Measurements from ENCODE around the gene ANKRD10.
"Not testable (repeated sequence)": the region's sequence is repeated elsewhere in the genome, so short reads cannot be mapped to it uniquely, and the experiment has no call there.

ANKRD10 gene

DNA sequence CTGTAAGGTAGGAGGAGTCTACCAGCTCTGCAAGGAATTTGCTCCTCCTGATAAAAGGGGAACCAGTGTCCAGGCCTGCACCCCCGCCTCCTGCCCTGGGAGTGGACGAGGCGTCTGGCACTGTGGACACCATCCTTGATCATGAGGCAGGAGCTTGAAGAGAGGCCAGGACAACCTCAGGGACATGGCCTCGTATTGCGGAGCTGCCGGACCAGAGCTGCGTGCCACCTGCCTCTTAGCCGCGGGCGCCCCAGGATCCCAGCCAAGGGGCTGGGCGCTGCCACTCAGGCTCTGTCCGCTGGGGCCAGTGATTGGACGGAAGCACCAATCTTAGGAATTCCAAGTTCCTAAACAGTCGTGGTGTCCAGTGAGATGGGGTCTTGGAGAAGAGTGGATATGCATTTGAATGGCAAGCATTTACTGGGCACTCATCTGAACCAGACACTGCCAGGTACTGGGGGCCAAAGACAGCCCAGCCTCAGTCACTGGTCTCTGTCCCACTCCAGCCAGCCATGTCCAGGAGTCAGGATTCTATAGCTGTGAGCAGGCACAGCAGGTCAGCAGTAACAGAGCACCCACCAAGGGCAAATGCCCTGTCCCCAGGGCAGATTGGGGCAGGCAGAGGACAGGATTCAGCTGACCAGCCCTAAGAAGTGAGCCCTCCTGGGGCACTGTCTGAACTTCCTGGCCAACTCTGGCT, 39.1 kb upstream of the ANKRD10 start:
- Histone ChIP-seq H3K27me3 (ENCODE audit: low read length) (no peaks in the 10 kb centered on the region), H3K4me3 (ENCODE audit: insufficient read depth, low read length, poor library complexity, severe bottlenecking) (no peak overlapping the region), H3K79me2 (ENCODE audit: insufficient read depth, low read length) (no peaks in the 10 kb centered on the region), H3K9ac (ENCODE audit: low read length) (no peak overlapping the region), H3F3A (ENCODE audit: insufficient read depth) (no peaks in the 10 kb centered on the region), H4K20me1 (ENCODE audit: low read depth, low read length) (no peaks in the 10 kb centered on the region), H3K9me3 (ENCODE audit: insufficient read depth, low read length) (no peaks in the 10 kb centered on the region), H3K9me2 (replicated peaks; ENCODE audit: insufficient read depth, low read length) (no peaks in the 10 kb centered on the region), H2AFZ (ENCODE audit: low read depth, low read length, severe bottlenecking) (no peak overlapping the region), H3K4me2 (ENCODE audit: low read depth, low read length, poor library complexity, severe bottlenecking) (no peak overlapping the region), H3K27ac (ENCODE audit: low read depth, low read length) (no peak overlapping the region), H3K36me3 (ENCODE audit: low read length) (no peaks in the 10 kb centered on the region)
- TF ChIP-seq CTCF (IDR thresholded peaks at IDR 0.05; ENCODE audit: insufficient read depth, low read length, poor library complexity, severe bottlenecking) (no peak), EZH2phosphoT487 (conservative IDR thresholded peaks at IDR 0.05; ENCODE audit: low read length) (no peak)

GRCh38 chr13:110953416-110953815, 38.5 kb upstream of the ANKRD10 start:
- no peaks in the 10 kb centered on the region for H3K27me3 ChIP-seq (ENCODE audit: low read length)
- no peaks in the 10 kb centered on the region for H4K20me1 ChIP-seq (ENCODE audit: low read depth, low read length)
- H3K27ac ChIP-seq (ENCODE audit: low read depth, low read length): no peak overlapping the region
- no peaks in the 10 kb centered on the region for H3K9me3 ChIP-seq (ENCODE audit: insufficient read depth, low read length)
- H2AFZ ChIP-seq (ENCODE audit: low read depth, low read length, severe bottlenecking): no peak overlapping the region
- H3K4me2 ChIP-seq (ENCODE audit: low read depth, low read length, poor library complexity, severe bottlenecking): no peak overlapping the region
- no peaks in the 10 kb centered on the region for H3F3A ChIP-seq (ENCODE audit: insufficient read depth)
- no peaks in the 10 kb centered on the region for H3K36me3 ChIP-seq (ENCODE audit: low read length)
- H3K4me3 ChIP-seq (ENCODE audit: insufficient read depth, low read length, poor library complexity, severe bottlenecking): no peak overlapping the region
- no peak overlapping the region for H3K9ac ChIP-seq (ENCODE audit: low read length)
- TF ChIP-seq CTCF (IDR thresholded peaks at IDR 0.05; ENCODE audit: insufficient read depth, low read length, poor library complexity, severe bottlenecking) (no peak), EZH2phosphoT487 (conservative IDR thresholded peaks at IDR 0.05; ENCODE audit: low read length) (no peak)
- no peaks in the 10 kb centered on the region for H3K9me2 ChIP-seq (replicated peaks; ENCODE audit: insufficient read depth, low read length)
- H3K79me2 ChIP-seq (ENCODE audit: insufficient read depth, low read length): no peaks in the 10 kb centered on the region

- H3K9ac ChIP-seq (ENCODE audit: low read length); H3K79me2 ChIP-seq (ENCODE audit: insufficient read depth, low read length); H3K9me2 ChIP-seq (replicated peaks; ENCODE audit: insufficient read depth, low read length); H4K20me1 ChIP-seq (ENCODE audit: low read depth, low read length); H3K27ac ChIP-seq (ENCODE audit: low read depth, low read length); H3F3A ChIP-seq (ENCODE audit: insufficient read depth); H3K4me2 ChIP-seq (ENCODE audit: low read depth, low read length, poor library complexity, severe bottlenecking); H3K9me3 ChIP-seq (ENCODE audit: insufficient read depth, low read length); H2AFZ ChIP-seq (ENCODE audit: low read depth, low read length, severe bottlenecking); H3K36me3 ChIP-seq (ENCODE audit: low read length); H3K4me3 ChIP-seq (ENCODE audit: insufficient read depth, low read length, poor library complexity, severe bottlenecking); H3K27me3 ChIP-seq (ENCODE audit: low read length): not testable (repeated sequence)
Measured at GRCh38 chr13:110952135-110952534, 37.3 kb upstream of the ANKRD10 start.

DNA sequence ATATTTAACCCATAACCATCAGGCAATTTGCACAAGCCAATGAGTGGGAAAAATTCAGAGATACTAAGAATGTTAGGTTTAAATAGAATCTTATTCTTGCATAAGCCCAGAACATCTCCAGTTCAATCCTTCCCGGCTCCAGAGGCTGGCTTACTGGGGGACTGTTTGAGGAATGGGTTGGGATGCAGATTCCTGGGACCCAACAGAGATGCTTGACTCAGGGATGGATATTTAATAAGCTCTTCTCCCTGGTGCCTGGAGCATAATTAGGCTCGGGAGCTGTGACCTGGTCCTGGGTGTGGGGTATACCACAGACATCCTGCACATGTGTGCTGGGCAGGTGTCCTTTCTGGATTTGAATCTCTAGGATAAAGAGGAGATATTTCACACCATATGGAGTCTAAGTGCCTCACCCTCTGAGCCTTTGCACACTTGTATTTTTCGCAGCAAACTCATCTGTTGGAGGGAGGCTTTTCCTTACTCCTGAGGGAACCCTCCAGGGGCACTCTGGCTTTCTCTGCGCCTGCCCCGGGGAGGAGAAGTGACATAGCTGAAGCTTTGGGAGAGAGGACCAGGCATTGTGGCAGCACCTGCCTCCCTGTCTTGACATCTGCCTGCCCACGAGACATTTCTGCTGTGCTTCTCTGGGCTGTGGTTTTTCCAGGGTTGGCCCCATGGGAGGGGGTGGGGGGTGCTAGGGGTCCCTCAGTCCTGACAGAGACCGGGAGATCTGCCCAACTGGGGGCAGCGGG, 36.1 kb upstream of the ANKRD10 start:
- Histone ChIP-seq H3K9me2 (replicated peaks; ENCODE audit: insufficient read depth, low read length) (no peaks in the 10 kb centered on the region), H3K36me3 (ENCODE audit: low read length) (no peaks in the 10 kb centered on the region), H3K9ac (ENCODE audit: low read length) (no peak overlapping the region), H4K20me1 (ENCODE audit: low read depth, low read length) (no peaks in the 10 kb centered on the region), H3F3A (ENCODE audit: insufficient read depth) (no peaks in the 10 kb centered on the region), H2AFZ (ENCODE audit: low read depth, low read length, severe bottlenecking) (no peak overlapping the region), H3K4me2 (ENCODE audit: low read depth, low read length, poor library complexity, severe bottlenecking) (no peak overlapping the region), H3K9me3 (ENCODE audit: insufficient read depth, low read length) (no peaks in the 10 kb centered on the region), H3K79me2 (ENCODE audit: insufficient read depth, low read length) (no peaks in the 10 kb centered on the region), H3K27me3 (ENCODE audit: low read length) (no peaks in the 10 kb centered on the region), H3K4me3 (ENCODE audit: insufficient read depth, low read length, poor library complexity, severe bottlenecking) (no peak overlapping the region), H3K27ac (ENCODE audit: low read depth, low read length) (no peak overlapping the region)
- TF ChIP-seq EZH2phosphoT487 (conservative IDR thresholded peaks at IDR 0.05; ENCODE audit: low read length) (no peak), CTCF (IDR thresholded peaks at IDR 0.05; ENCODE audit: insufficient read depth, low read length, poor library complexity, severe bottlenecking) (no peak)
